Spleen (tissue), 11 donors: ENCODE data around the gene SMARCA2. TPM values are rescaled to one million over a fixed set of nuclear protein-coding genes. Genes with fewer than 3 reads are reported as not detected.

Source experiments
- DNase-seq: peaks from one replicate; pipeline ENCODE4 v3.0.0-alpha.2; 2020
- H3K27ac ChIP-seq, 8 donors: fragments of 200-600 bp; sonication (generic) in 7 of 8; 1 replicate in 4 of 8; 2 replicates in 4 of 8; pipeline versions ENCODE4 v1.5.0 to v1.8.0; 2016 to 2021; ENCODE audit warnings: inconsistent platforms in 4 of 8, mild to moderate bottlenecking in 4 of 8, moderate library complexity in 1 of 8
- H3K27me3 ChIP-seq, 7 donors: fragments of 200-600 bp; sonication (generic) in 6 of 7; replicated peaks in 1 of 7; 1 replicate in 4 of 7; 2 replicates in 3 of 7; pipeline versions ENCODE4 v1.5.0 to v1.8.0; 2016 to 2021; ENCODE audit warnings: inconsistent platforms in 3 of 7, mild to moderate bottlenecking in 1 of 7
- H3K36me3 ChIP-seq, 6 donors: fragments of 200-600 bp; sonication (generic) in 5 of 6; 1 replicate in 4 of 6; 2 replicates in 2 of 6; pipeline versions ENCODE4 v1.5.0 to v1.8.0; 2016 to 2021; ENCODE audit warnings: inconsistent platforms in 2 of 6
- H3K4me1 ChIP-seq, 6 donors: fragments of 200-600 bp; sonication (generic) in 5 of 6; 1 replicate in 3 of 6; 2 replicates in 3 of 6; pipeline versions ENCODE4 v1.5.0 to v1.8.0; 2016 to 2021; ENCODE audit warnings: inconsistent platforms in 3 of 6
- H3K4me3 ChIP-seq, 8 donors: fragments of 200-600 bp; sonication (generic) in 7 of 8; 1 replicate in 4 of 8; 2 replicates in 4 of 8; pipeline versions ENCODE4 v1.5.0 to v1.8.0; 2016 to 2021; ENCODE audit warnings: inconsistent platforms in 4 of 8, mild to moderate bottlenecking in 4 of 8, moderate library complexity in 2 of 8
- H3K9me3 ChIP-seq, 8 donors: fragments of 200-600 bp; sonication (generic) in 7 of 8; 1 replicate in 4 of 8; 2 replicates in 4 of 8; pipeline versions ENCODE4 v1.5.0 to v1.8.0; 2016 to 2021; ENCODE audit warnings: inconsistent platforms in 4 of 8
- CTCF ChIP-seq, 11 experiments: fragments of 200-600 bp in 7 of 11; fragments of 450-650 bp in 4 of 11; sonication (generic) in 4 of 11; IDR thresholded peaks in 8 of 11; conservative IDR thresholded peaks in 3 of 11; 1 replicate in 7 of 11; 2 replicates in 4 of 11; pipeline versions ENCODE4 v1.4.0 to v1.8.0; 2016 to 2021; ENCODE audit warnings: antibody characterized with exemption in 11 of 11, inconsistent platforms in 4 of 11, mild to moderate bottlenecking in 1 of 11
- POLR2A ChIP-seq, 3 donors: fragments of 450-650 bp; IDR thresholded peaks; one replicate each; pipeline ENCODE4 v1.5.1; 2017; ENCODE audit warnings: antibody characterized with exemption in 3 of 3, mild to moderate bottlenecking in 1 of 3
- POLR2AphosphoS5 ChIP-seq, 3 donors: sonication (generic); formaldehyde crosslinking; IDR thresholded peaks; one replicate each; pipeline ENCODE4 v1.5.1; 2017; ENCODE audit warnings: antibody characterized with exemption in 3 of 3
- WGBS, 5 donors: extraction: QIAGEN DNeasy Blood & Tissue Kit in 3 of 5; methylation state at CpG; one replicate each; pipeline versions ENCODE4 v1.1.5 to v1.1.7; 2013 to 2018; 5-methylcytosine and 5-hydroxymethylcytosine counted together
- intact Hi-C: fragments of 100-400 bp; cut with DNase I; formaldehyde crosslinking; loops from one replicate; pipeline ENCODE4 v1.15.0; 2023; ENCODE audit warnings: low total_unique reads
- polyA plus RNA-seq, 3 donors: library from polyadenylated mRNA; stranded (reverse); fragments of 200-250 nt; gene quantifications; one replicate each; pipeline ENCODE4 v1.2.1, GENCODE V29; 2013
- total RNA-seq, 7 donors: library from RNA; depleted of rRNA in 3 of 7; stranded (reverse); fragments of >200 nt in 3 of 7; fragmentation: NEBNext Ultra II Directional in 4 of 7; extraction: Animal tissue kit (Norgen Biotek cat#: 25700) in 4 of 7; gene quantifications; one replicate each; pipeline versions ENCODE4 v1.1.0 to v1.2.1, GENCODE V29; 2016 to 2021
- donor health status: healthy with polysubstance abuse.
- donor health status: DM: no; HTN: no; CAD: no; lungs with moderate emphysema.
- donor health status: DM: no; HTN: no; CAD: no.
- donor health status: Bipolar disorder and iron deficiency.
- donor health status: healthy.
- donor health status: DM: no; HTN: no; CAD: no.
- donor health status: DM: yes; HTN: yes; CAD: no.

SMARCA2 gene
- total and polyA plus RNA-seq, 10 donors = 41.9 to 252 (median 186) TPM

GRCh38 chr9:2180154-2180553 is 165.0 kb downstream of the SMARCA2 start:
- H3K27ac ChIP-seq = no peak overlapping the region
- no peak for DNase-seq
- H3K9me3 ChIP-seq = no peaks in the 10 kb centered on the region
- H3K36me3 ChIP-seq = peaks cover 0 to 69% (median 31%) of the 10 kb centered on the region in 6 donors
- TF ChIP-seq CTCF (IDR thresholded peaks at IDR 0.05 in 8 of 11, conservative IDR thresholded peaks at IDR 0.05 in 3 of 11) (no peak), POLR2A (IDR thresholded peaks at IDR 0.05) (no peak), POLR2AphosphoS5 (IDR thresholded peaks at IDR 0.05) (no peak)
- H3K27me3 ChIP-seq = no peaks in the 10 kb centered on the region
- no peak overlapping the region for H3K4me3 ChIP-seq
- 75 to 85% (median 84%) methylated on average over 5 of the region's 5 CpGs for WGBS, 5 donors
- intact Hi-C loops = no loop called here
- H3K4me1 ChIP-seq = peaks cover 0 to 8% (median 0%) of the 10 kb centered on the region in 6 donors

GRCh38 chr9:2180704-2181103 is 165.6 kb downstream of the SMARCA2 start:
- TF ChIP-seq POLR2AphosphoS5 (IDR thresholded peaks at IDR 0.05) (no peak), POLR2A (IDR thresholded peaks at IDR 0.05) (no peak), CTCF (IDR thresholded peaks at IDR 0.05 in 8 of 11, conservative IDR thresholded peaks at IDR 0.05 in 3 of 11) (no peak)
- H3K9me3 ChIP-seq = no peaks in the 10 kb centered on the region
- H3K36me3 ChIP-seq = peaks cover 0 to 74% (median 36%) of the 10 kb centered on the region in 6 donors
- no peak overlapping the region for H3K27ac ChIP-seq
- no peaks in the 10 kb centered on the region for H3K27me3 ChIP-seq
- WGBS, 5 donors = 94 to 100% (median 96%) methylated on average over 2 of the region's 2 CpGs
- no peak overlapping the region for H3K4me3 ChIP-seq
- H3K4me1 ChIP-seq = peaks cover 0 to 8% (median 0%) of the 10 kb centered on the region in 6 donors
- intact Hi-C loops = no loop called here
- no peak for DNase-seq

GRCh38 chr9:2181792-2182191 is 166.6 kb downstream of the SMARCA2 start:
- no peak overlapping the region for H3K27ac ChIP-seq
- no peak overlapping the region for H3K4me3 ChIP-seq
- no peaks in the 10 kb centered on the region for H3K9me3 ChIP-seq
- DNase-seq = no peak
- WGBS, 5 donors = 79 to 84% (median 81%) methylated on average over 7 of the region's 7 CpGs
- H3K27me3 ChIP-seq = no peaks in the 10 kb centered on the region
- no peak for TF ChIP-seq POLR2A (IDR thresholded peaks at IDR 0.05)
- peak in 1 of 3 donors; percentile 8 for TF ChIP-seq POLR2AphosphoS5 (IDR thresholded peaks at IDR 0.05)
- peak in 6 of 11 experiments; percentile 19 to 55 (median 48) for TF ChIP-seq CTCF (IDR thresholded peaks at IDR 0.05 in 8 of 11, conservative IDR thresholded peaks at IDR 0.05 in 3 of 11)
- peaks cover 0 to 8% (median 0%) of the 10 kb centered on the region in 6 donors for H3K4me1 ChIP-seq
- intact Hi-C loops = no loop called here
- H3K36me3 ChIP-seq = peaks cover 0 to 80% (median 47%) of the 10 kb centered on the region in 6 donors

- TF ChIP-seq CTCF (IDR thresholded peaks at IDR 0.05 in 8 of 11, conservative IDR thresholded peaks at IDR 0.05 in 3 of 11) = no peak
- TF ChIP-seq POLR2AphosphoS5 (IDR thresholded peaks at IDR 0.05) = no peak
- TF ChIP-seq POLR2A (IDR thresholded peaks at IDR 0.05) = no peak
- H3K27me3 ChIP-seq = no peaks in the 10 kb centered on the region
- H3K36me3 ChIP-seq = peaks cover 0 to 100% (median 87%) of the 10 kb centered on the region in 6 donors
- intact Hi-C loops = no loop called here
- H3K4me1 ChIP-seq = peaks cover 0 to 11% (median 0%) of the 10 kb centered on the region in 6 donors
- DNase-seq = no peak
- H3K9me3 ChIP-seq = no peaks in the 10 kb centered on the region
- WGBS, 5 donors = 96 to 97% (median 97%) methylated on average over 14 of the region's 14 CpGs
- no peak overlapping the region for H3K27ac ChIP-seq
- H3K4me3 ChIP-seq = no peak overlapping the region
Measured at GRCh38 chr9:2190939-2191608, 175.9 kb downstream of the SMARCA2 start.
